Measurements from ENCODE around the gene ZMIZ1.
A peak's percentile ranks its signal among the peaks of the same experiment; 100 is the strongest.

The ZMIZ1 gene

GRCh38 chr10:79247373-79248137 is 178.8 kb downstream of the ZMIZ1 start:
- peak overlapping the region; percentile 81 for H3K4me3 ChIP-seq (replicated peaks; ENCODE audit: low read depth, low read length)

GRCh38 chr10:79248341-79249185 is 179.8 kb downstream of the ZMIZ1 start:
- Histone ChIP-seq H3K36me3 (ENCODE audit: control insufficient read depth, insufficient read depth, low read length) (peaks cover 2% of the 10 kb centered on the region), H3K27me3 (replicated peaks; ENCODE audit: control insufficient read depth, insufficient read depth, low read length) (no peaks in the 10 kb centered on the region), H3K4me3 (replicated peaks; ENCODE audit: low read depth, low read length) (peak overlapping the region; percentile 81)
- peak; percentile 66 for DNase-seq (ENCODE audit: extremely low read depth, insufficient read length)
- TF ChIP-seq, protein P1, sequence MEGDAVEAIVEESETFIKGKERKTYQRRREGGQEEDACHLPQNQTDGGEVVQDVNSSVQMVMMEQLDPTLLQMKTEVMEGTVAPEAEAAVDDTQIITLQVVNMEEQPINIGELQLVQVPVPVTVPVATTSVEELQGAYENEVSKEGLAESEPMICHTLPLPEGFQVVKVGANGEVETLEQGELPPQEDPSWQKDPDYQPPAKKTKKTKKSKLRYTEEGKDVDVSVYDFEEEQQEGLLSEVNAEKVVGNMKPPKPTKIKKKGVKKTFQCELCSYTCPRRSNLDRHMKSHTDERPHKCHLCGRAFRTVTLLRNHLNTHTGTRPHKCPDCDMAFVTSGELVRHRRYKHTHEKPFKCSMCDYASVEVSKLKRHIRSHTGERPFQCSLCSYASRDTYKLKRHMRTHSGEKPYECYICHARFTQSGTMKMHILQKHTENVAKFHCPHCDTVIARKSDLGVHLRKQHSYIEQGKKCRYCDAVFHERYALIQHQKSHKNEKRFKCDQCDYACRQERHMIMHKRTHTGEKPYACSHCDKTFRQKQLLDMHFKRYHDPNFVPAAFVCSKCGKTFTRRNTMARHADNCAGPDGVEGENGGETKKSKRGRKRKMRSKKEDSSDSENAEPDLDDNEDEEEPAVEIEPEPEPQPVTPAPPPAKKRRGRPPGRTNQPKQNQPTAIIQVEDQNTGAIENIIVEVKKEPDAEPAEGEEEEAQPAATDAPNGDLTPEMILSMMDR (IDR thresholded peaks at IDR 0.05; ENCODE audit: insufficient read depth, low read length, poor library complexity, severe bottlenecking): no peak

More at GRCh38 chr10:79247373-79248137, 178.8 kb downstream of the ZMIZ1 start:
- no peak for DNase-seq (ENCODE audit: extremely low read depth, insufficient read length)
- H3K36me3 ChIP-seq (ENCODE audit: control insufficient read depth, insufficient read depth, low read length): peaks cover 2% of the 10 kb centered on the region
- no peaks in the 10 kb centered on the region for H3K27me3 ChIP-seq (replicated peaks; ENCODE audit: control insufficient read depth, insufficient read depth, low read length)
- TF ChIP-seq, protein P1 (IDR thresholded peaks at IDR 0.05; ENCODE audit: insufficient read depth, low read length, poor library complexity, severe bottlenecking): no peak

DNA sequence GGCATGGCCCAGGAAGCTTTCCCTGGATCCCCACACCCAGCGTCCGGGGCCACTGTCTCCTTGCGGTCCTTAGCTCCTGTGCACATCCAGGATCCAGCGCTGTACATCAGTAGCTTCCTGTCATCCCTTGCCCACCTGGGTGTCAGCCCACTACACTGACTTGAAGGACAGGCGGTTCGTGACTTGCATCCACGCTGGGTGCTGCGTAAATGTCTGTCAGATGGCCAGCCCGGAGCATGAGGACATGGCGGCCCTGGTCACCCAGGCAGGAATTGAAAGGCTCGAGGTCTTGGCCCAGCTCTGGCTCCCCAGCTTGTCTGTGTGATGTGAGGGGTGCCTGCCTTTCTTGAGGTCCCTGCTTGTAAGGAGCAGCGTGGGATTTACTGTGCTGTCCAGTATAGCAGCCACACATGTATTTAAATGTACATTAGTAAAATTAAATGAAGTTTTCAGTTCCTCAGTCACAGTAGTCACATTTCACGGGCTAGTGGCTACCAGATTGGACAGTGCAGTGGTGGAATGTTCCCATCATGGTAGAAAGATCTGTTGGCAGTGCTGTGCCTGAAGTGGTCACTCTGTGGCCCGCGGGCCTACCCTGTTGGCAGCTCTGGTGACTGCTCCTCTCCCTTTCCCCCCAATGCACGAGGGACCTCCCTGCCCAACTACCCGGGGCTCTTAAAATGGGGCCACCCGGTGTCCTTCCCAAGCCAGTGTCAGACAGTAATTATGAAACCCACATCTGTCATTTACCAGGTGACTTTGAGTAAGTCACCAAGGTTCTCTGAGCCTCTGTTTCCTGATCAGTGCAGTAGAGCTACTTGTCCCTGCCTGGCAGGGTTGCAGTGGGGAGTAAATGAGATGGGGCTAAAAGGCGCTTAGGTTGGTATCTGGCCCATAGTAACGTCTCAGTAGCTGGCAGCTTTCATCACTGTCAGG is 180.7 kb downstream of the ZMIZ1 start:
- Histone ChIP-seq H3K27me3 (replicated peaks; ENCODE audit: control insufficient read depth, insufficient read depth, low read length) (no peaks in the 10 kb centered on the region), H3K4me3 (replicated peaks; ENCODE audit: low read depth, low read length) (peak overlapping the region; percentile 46), H3K36me3 (ENCODE audit: control insufficient read depth, insufficient read depth, low read length) (peaks cover 2% of the 10 kb centered on the region)
- TF ChIP-seq, protein P1 (IDR thresholded peaks at IDR 0.05; ENCODE audit: insufficient read depth, low read length, poor library complexity, severe bottlenecking): no peak
- DNase-seq (ENCODE audit: extremely low read depth, insufficient read length): peak; percentile 83

DNA sequence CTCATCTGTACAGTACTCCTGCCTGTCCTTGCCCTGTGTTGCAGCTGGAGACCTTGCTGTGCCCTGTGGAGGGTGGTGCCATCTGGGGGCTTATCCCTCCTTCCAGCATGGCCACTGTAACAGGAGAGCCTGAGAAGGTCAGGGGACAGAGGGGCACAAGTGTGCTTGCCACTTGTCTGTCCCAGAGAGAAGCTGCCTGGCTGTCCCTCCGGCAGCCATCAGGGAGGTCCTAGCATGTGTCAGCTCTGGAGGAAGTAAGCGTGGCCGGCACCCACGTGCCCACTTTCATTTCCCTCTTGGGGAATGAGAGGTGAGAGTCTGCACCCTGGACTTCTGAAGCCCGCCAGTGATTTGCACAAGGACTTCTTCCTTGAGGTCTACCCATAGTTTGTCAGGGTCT is 181.5 kb downstream of the ZMIZ1 start:
- peak overlapping the region; percentile 9 for H3K4me3 ChIP-seq (replicated peaks; ENCODE audit: low read depth, low read length)
- H3K27me3 ChIP-seq (replicated peaks; ENCODE audit: control insufficient read depth, insufficient read depth, low read length): no peaks in the 10 kb centered on the region
- DNase-seq (ENCODE audit: extremely low read depth, insufficient read length): peak; percentile 63
- peaks cover 2% of the 10 kb centered on the region for H3K36me3 ChIP-seq (ENCODE audit: control insufficient read depth, insufficient read depth, low read length)
- TF ChIP-seq, protein P1 (IDR thresholded peaks at IDR 0.05; ENCODE audit: insufficient read depth, low read length, poor library complexity, severe bottlenecking): no peak

- Histone ChIP-seq H3K4me3 (replicated peaks; ENCODE audit: low read depth, low read length) (no peak overlapping the region), H3K27me3 (replicated peaks; ENCODE audit: control insufficient read depth, insufficient read depth, low read length) (no peaks in the 10 kb centered on the region), H3K36me3 (ENCODE audit: control insufficient read depth, insufficient read depth, low read length) (peaks cover 2% of the 10 kb centered on the region)
- TF ChIP-seq, protein P1 (IDR thresholded peaks at IDR 0.05; ENCODE audit: insufficient read depth, low read length, poor library complexity, severe bottlenecking): no peak
- DNase-seq (ENCODE audit: extremely low read depth, insufficient read length): no peak
These were observed 183.7 kb downstream of the ZMIZ1 start for GRCh38 chr10:79252450-79252849.
